Gastrocnemius medialis (tissue), 4 donors: ENCODE data around the gene HIPK2. TPM values are rescaled to one million over a fixed set of nuclear protein-coding genes. Genes with fewer than 3 reads are reported as not detected.

Experiments
- ATAC-seq, 2 donors: fragments of 150-250 bp; one replicate each; pipeline ENCODE4 v1.9.1; 2016
- DNase-seq, 2 donors: peaks; one replicate each; pipeline ENCODE4 v3.0.0-alpha.2; 2019
- H3K27ac ChIP-seq, 4 donors: fragments of 200-600 bp; sonication (generic); 1 replicate in 1 of 4; 2 replicates in 3 of 4; pipeline ENCODE4 v1.5.1; 2016 to 2018; ENCODE audit warnings: mild to moderate bottlenecking in 2 of 4, moderate library complexity in 1 of 4
- H3K27me3 ChIP-seq, 3 donors: fragments of 200-600 bp; sonication (generic) in 2 of 3; 1 replicate in 1 of 3; 2 replicates in 2 of 3; pipeline versions ENCODE4 v1.5.1 to v1.6.0; 2016 to 2019; ENCODE audit warnings: mild to moderate bottlenecking in 1 of 3, moderate library complexity in 1 of 3
- H3K36me3 ChIP-seq, 2 donors: fragments of 200-600 bp; sonication (generic) in 1 of 2; one replicate each; pipeline ENCODE4 v1.5.1; 2017 to 2018
- H3K4me1 ChIP-seq, 2 donors: fragments of 200-600 bp; sonication (generic) in 1 of 2; one replicate each; pipeline ENCODE4 v1.5.1; 2016 to 2017; ENCODE audit warnings: mild to moderate bottlenecking in 2 of 2
- H3K4me3 ChIP-seq, 4 donors: fragments of 200-600 bp; sonication (generic) in 3 of 4; 1 replicate in 1 of 4; 2 replicates in 3 of 4; pipeline ENCODE4 v1.5.1; 2016 to 2019; ENCODE audit warnings: mild to moderate bottlenecking in 2 of 4
- H3K9me3 ChIP-seq, 3 donors: fragments of 200-600 bp; sonication (generic) in 2 of 3; 1 replicate in 1 of 3; 2 replicates in 2 of 3; pipeline ENCODE4 v1.5.1; 2016 to 2019
- POLR2A ChIP-seq, 2 donors: fragments of 450-650 bp; IDR thresholded peaks; one replicate each; pipeline ENCODE4 v1.6.1; 2017; ENCODE audit warnings: antibody characterized with exemption in 2 of 2, mild to moderate bottlenecking in 2 of 2, moderate library complexity in 2 of 2
- in situ Hi-C, 4 donors: fragments of 200-750 bp; cut with MboI; loops; one replicate each; pipeline versions ENCODE4 v1.15.0 to v1.8.0; 2017; ENCODE audit warnings: low sequenced_read_pairs in 4 of 4
- intact Hi-C: fragments of 100-400 bp; cut with DNase I; formaldehyde crosslinking; loops from one replicate; pipeline ENCODE4 v1.15.1; 2023; ENCODE audit warnings: low total_unique reads
- total RNA-seq, 4 donors: library from RNA; depleted of rRNA; stranded (reverse); fragments of >200 nt; gene quantifications; one replicate each; pipeline versions ENCODE4 v1.1.0 to v1.2.3, GENCODE V29; 2016
- TF ChIP-seq, protein P1 (sequence below), 5 experiments: fragments of 450-650 bp in 3 of 5; fragments of 200-600 bp in 2 of 5; sonication (generic) in 2 of 5; IDR thresholded peaks in 4 of 5; conservative IDR thresholded peaks in 1 of 5; 1 replicate in 4 of 5; 2 replicates in 1 of 5; pipeline ENCODE4 v1.5.1; 2016 to 2019; ENCODE audit warnings: antibody characterized with exemption in 5 of 5, mild to moderate bottlenecking in 3 of 5, moderate library complexity in 3 of 5

HIPK2 gene
- total RNA-seq, 4 donors from 2014 or later = 30.5 to 77.4 (median 58.9) TPM

DNA sequence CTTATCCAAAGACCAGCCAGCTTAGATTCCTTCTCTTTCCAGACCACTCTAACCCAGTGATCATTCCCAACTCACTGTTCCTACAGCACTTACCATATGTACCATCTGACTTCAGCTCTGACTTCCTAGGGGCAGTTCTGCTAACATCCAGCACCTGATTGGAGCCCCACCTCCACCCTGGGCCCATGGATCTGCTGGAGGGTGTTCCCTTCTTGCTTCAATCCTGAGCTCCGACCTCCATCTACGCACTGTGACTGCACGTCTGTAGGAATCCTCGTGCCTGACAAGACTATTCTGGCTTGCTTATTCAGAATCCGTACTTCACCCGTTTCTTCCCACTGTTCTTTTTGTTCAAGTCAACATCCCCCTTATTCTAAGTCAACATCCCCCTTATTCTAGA, 57.6 kb downstream of the HIPK2 start:
- ATAC-seq = no peak

DNA sequence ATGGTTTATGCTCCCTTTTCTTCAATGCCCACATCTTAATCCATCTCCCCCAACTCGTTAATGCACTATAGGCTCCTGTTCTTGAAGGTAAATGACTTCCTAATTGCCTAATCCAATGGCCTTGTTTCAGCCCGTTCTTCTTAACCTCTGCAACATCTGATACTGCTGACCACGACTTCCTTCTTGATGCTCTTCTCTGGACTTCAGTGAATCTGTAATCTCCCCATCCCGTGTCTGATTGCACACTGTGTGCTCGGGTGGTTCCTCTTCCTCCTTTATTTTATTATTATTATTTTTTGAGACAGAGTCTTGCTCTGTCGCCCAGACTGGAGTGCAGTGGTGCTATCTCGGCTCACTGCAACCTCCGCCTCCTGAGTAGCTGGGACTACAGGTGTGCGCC, 58.9 kb downstream of the HIPK2 start:
- Histone ChIP-seq H3K36me3 (peaks cover 0 to 23% of the 10 kb centered on the region in 2 donors), H3K27me3 (no peaks in the 10 kb centered on the region), H3K27ac (peak overlapping the region in 3 of 4 donors; percentile 67 to 86 (median 68)), H3K4me3 (no peak overlapping the region), H3K4me1 (peaks cover 40 to 41% of the 10 kb centered on the region in 2 donors), H3K9me3 (no peaks in the 10 kb centered on the region)
- in situ Hi-C loops = no loop called here
- ATAC-seq = no peak
- intact Hi-C loops = no loop called here
- no peak for DNase-seq
- no peak for TF ChIP-seq POLR2A (IDR thresholded peaks at IDR 0.05)
- TF ChIP-seq, protein P1, sequence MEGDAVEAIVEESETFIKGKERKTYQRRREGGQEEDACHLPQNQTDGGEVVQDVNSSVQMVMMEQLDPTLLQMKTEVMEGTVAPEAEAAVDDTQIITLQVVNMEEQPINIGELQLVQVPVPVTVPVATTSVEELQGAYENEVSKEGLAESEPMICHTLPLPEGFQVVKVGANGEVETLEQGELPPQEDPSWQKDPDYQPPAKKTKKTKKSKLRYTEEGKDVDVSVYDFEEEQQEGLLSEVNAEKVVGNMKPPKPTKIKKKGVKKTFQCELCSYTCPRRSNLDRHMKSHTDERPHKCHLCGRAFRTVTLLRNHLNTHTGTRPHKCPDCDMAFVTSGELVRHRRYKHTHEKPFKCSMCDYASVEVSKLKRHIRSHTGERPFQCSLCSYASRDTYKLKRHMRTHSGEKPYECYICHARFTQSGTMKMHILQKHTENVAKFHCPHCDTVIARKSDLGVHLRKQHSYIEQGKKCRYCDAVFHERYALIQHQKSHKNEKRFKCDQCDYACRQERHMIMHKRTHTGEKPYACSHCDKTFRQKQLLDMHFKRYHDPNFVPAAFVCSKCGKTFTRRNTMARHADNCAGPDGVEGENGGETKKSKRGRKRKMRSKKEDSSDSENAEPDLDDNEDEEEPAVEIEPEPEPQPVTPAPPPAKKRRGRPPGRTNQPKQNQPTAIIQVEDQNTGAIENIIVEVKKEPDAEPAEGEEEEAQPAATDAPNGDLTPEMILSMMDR (IDR thresholded peaks at IDR 0.05 in 4 of 5, conservative IDR thresholded peaks at IDR 0.05 in 1 of 5) = no peak

More for the DNA sequence above, 57.6 kb downstream of the HIPK2 start:
- TF ChIP-seq, protein P1 (IDR thresholded peaks at IDR 0.05 in 4 of 5, conservative IDR thresholded peaks at IDR 0.05 in 1 of 5) = no peak
- no peak for TF ChIP-seq POLR2A (IDR thresholded peaks at IDR 0.05)
- peaks cover 45 to 47% of the 10 kb centered on the region in 2 donors for H3K4me1 ChIP-seq
- no peak overlapping the region for H3K4me3 ChIP-seq
- no peak for DNase-seq
- no peaks in the 10 kb centered on the region for H3K27me3 ChIP-seq
- peaks cover 0 to 17% of the 10 kb centered on the region in 2 donors for H3K36me3 ChIP-seq
- intact Hi-C loops (no loop called here), in situ Hi-C loops (no loop called here)
- peak overlapping the region; percentile 41 to 86 (median 68) for H3K27ac ChIP-seq
- H3K9me3 ChIP-seq = no peaks in the 10 kb centered on the region

DNA sequence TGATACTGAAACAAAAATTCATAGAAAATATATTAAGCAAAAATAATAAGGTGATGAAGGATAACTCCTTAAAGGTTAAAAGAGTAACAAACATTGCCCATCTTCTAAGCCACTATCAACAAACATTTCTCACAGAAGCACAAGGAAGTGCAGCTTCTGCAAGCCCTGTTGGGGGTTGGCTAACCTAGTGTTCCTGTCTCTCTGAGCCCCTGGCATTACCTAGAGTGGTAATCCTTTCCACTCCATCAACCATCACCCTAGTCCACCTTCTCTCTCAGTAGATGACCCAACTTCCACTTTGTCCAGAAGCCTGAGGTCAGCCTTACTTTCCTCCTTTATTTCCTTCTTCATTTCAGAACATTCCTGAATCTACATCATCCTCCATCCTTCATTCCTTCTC, 59.7 kb downstream of the HIPK2 start:
- no peak for DNase-seq
- no peak for ATAC-seq
- H3K36me3 ChIP-seq = peaks cover 0 to 23% of the 10 kb centered on the region in 2 donors
- TF ChIP-seq, protein P1 (IDR thresholded peaks at IDR 0.05 in 4 of 5, conservative IDR thresholded peaks at IDR 0.05 in 1 of 5) = no peak
- no peak for TF ChIP-seq POLR2A (IDR thresholded peaks at IDR 0.05)
- H3K9me3 ChIP-seq = no peaks in the 10 kb centered on the region
- peaks cover 34 to 39% of the 10 kb centered on the region in 2 donors for H3K4me1 ChIP-seq
- peak overlapping the region; percentile 12 to 86 (median 68) for H3K27ac ChIP-seq
- intact Hi-C loops (no loop called here), in situ Hi-C loops (no loop called here)
- H3K4me3 ChIP-seq = no peak overlapping the region
- no peaks in the 10 kb centered on the region for H3K27me3 ChIP-seq

DNA sequence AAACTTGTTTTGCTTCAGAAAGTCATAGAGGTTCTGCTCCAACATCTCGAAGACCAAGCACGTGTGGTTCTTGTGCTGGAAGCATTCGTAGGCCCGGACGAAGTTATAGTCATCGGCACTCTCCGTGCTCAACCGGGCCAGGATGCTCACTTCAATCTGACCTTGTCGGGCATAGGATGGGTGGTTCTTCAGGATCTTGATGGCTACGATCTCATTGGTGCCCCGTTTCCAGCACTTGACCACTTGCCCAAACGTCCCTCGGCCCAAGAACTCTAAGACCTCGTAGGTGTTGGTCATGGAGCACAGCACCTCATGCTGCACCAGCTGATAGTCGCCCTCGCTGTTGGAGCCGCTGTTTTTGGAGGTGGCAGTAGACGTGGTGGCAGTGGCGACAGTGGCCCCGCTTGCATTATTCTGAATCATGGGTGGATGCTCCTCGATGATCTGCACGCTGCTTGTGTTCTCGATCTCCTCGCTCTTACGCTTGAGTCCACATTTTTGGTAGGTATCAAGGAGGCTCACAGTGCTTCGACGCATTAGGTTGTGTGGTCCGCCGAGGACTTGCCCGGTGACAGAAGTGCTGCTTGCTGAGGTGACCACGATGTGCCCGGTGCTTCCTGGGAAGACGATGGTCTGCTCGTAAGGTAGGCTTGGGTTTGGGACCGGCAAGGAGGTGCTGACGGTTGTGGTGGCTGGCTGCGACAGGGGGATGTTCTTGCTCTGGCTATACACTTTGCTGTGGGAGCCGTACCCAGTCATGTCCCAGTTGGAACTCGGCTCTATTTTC, 61.4 kb downstream of the HIPK2 start:
- no peaks in the 10 kb centered on the region for H3K27me3 ChIP-seq
- H3K27ac ChIP-seq = peak overlapping the region in 3 of 4 donors; percentile 77 to 86 (median 78)
- intact Hi-C loops = no loop called here
- peaks cover 0 to 23% of the 10 kb centered on the region in 2 donors for H3K36me3 ChIP-seq
- no peaks in the 10 kb centered on the region for H3K9me3 ChIP-seq
- ATAC-seq (no peak), DNase-seq (no peak)
- no peak for TF ChIP-seq POLR2A (IDR thresholded peaks at IDR 0.05)
- TF ChIP-seq, protein P1 (IDR thresholded peaks at IDR 0.05 in 4 of 5, conservative IDR thresholded peaks at IDR 0.05 in 1 of 5) = no peak
- H3K4me3 ChIP-seq = no peak overlapping the region
- peaks cover 16 to 33% of the 10 kb centered on the region in 2 donors for H3K4me1 ChIP-seq
- in situ Hi-C loops = no loop called here
